Keratinocyte (primary cell): ENCODE results near the gene STK40. TPM values are rescaled to one million over a fixed set of nuclear protein-coding genes. Genes with fewer than 3 reads are reported as not detected.

ENCODE experiments used
- DNase-seq: peaks from one replicate; pipeline ENCODE4 v3.0.0-alpha.2; 2011; ENCODE audit warnings: low read depth, missing footprints, low spot score
- FAIRE-seq: peaks from 2 replicates; lab custom pipeline; 2011; peaks lifted over from hg19 to GRCh38; lab: Jason Lieb, UNC
- H2AFZ ChIP-seq: 2 replicates; pipeline ENCODE4 v1.6.0; 2012; ENCODE audit warnings: low read length, control low read depth, inconsistent platforms; ENCODE audit not compliant: control insufficient read depth
- H3K27ac ChIP-seq: 2 replicates; pipeline ENCODE4 v1.5.1; 2011; ENCODE audit warnings: low read length; ENCODE audit not compliant: control insufficient read depth, insufficient read depth
- H3K27me3 ChIP-seq: 3 replicates; pipeline ENCODE4 v1.6.0; 2011; ENCODE audit warnings: low read length; ENCODE audit not compliant: control insufficient read depth, insufficient read depth; ENCODE audit errors: extremely low read depth
- H3K36me3 ChIP-seq, 2 experiments: 2 replicates in 1 of 2; 3 replicates in 1 of 2; pipeline ENCODE4 v1.5.1; 2011; ENCODE audit warnings: low read length in 2 of 2, mild to moderate bottlenecking in 1 of 2; ENCODE audit not compliant: control insufficient read depth in 2 of 2, insufficient read depth in 2 of 2; ENCODE audit errors: extremely low read depth in 1 of 2
- H3K4me1 ChIP-seq: 3 replicates; pipeline ENCODE4 v1.5.1; 2011; ENCODE audit warnings: low read length; ENCODE audit not compliant: control insufficient read depth, insufficient read depth; ENCODE audit errors: extremely low read depth
- H3K4me2 ChIP-seq: 3 replicates; pipeline ENCODE4 v1.6.0; 2011; ENCODE audit warnings: low read depth, low read length; ENCODE audit not compliant: control insufficient read depth, insufficient read depth; ENCODE audit errors: extremely low read depth
- H3K4me3 ChIP-seq, 3 experiments: fragments of 200-600 bp in 1 of 3; sonication (generic) in 1 of 3; 2 replicates in 2 of 3; 3 replicates in 1 of 3; pipeline ENCODE4 v1.5.1; 2011 to 2016; ENCODE audit warnings: low read length in 3 of 3, mild to moderate bottlenecking in 3 of 3, control low read depth in 2 of 3, inconsistent platforms in 1 of 3, low read depth in 1 of 3, mixed read lengths in 1 of 3, mixed run types in 1 of 3, moderate library complexity in 1 of 3; ENCODE audit not compliant: control insufficient read depth in 2 of 3, insufficient read depth in 2 of 3; ENCODE audit errors: extremely low read depth in 1 of 3
- H3K79me2 ChIP-seq: 2 replicates; pipeline ENCODE4 v1.6.0; 2012; ENCODE audit warnings: low read length; ENCODE audit not compliant: control insufficient read depth, insufficient read depth
- H3K9ac ChIP-seq: 3 replicates; pipeline ENCODE4 v1.6.0; 2011; ENCODE audit warnings: low read length; ENCODE audit not compliant: control insufficient read depth, insufficient read depth; ENCODE audit errors: extremely low read depth
- H3K9me1 ChIP-seq: 3 replicates; pipeline ENCODE4 v1.6.0; 2011; ENCODE audit warnings: low read length; ENCODE audit not compliant: control insufficient read depth, insufficient read depth; ENCODE audit errors: extremely low read depth
- H3K9me3 ChIP-seq: 2 replicates; pipeline ENCODE4 v1.5.1; 2012; ENCODE audit warnings: low read depth, low read length; ENCODE audit not compliant: control insufficient read depth
- H4K20me1 ChIP-seq: 3 replicates; pipeline ENCODE4 v1.6.0; 2011; ENCODE audit warnings: low read length; ENCODE audit not compliant: control insufficient read depth, insufficient read depth; ENCODE audit errors: extremely low read depth
- EZH2 ChIP-seq: IDR thresholded peaks from one replicate; pipeline ENCODE4 v1.6.1; 2012; ENCODE audit warnings: inconsistent platforms, mild to moderate bottlenecking, low read length, moderate library complexity
- dilution Hi-C: fragments of 300-500 bp; cut with MboI; formaldehyde crosslinking; loops from one replicate; pipeline ENCODE4 v1.7.0; 2020; ENCODE audit warnings: low sequenced_read_pairs; ENCODE audit not compliant: extremely low pct_ligation_motif_present
- polyA plus RNA-seq, 5 experiments: library from polyadenylated mRNA; depleted of rRNA in 3 of 5; stranded (reverse) in 3 of 5; stranded (forward) in 1 of 5; unstranded in 1 of 5; fragments of >200 nt; gene quantifications; 1 replicate in 1 of 5; 2 replicates in 3 of 5; 3 replicates in 1 of 5; pipeline versions ENCODE4 v1.2.1 to v1.2.3, GENCODE V29; 2011 to 2012; ENCODE audit warnings: missing spikeins in 2 of 5, low read depth in 1 of 5, low replicate concordance in 1 of 5
- TF ChIP-seq, protein P1 (sequence below), 3 experiments: IDR thresholded peaks in 1 of 3; conservative IDR thresholded peaks in 1 of 3; optimal IDR thresholded peaks in 1 of 3; 2 replicates in 2 of 3; 3 replicates in 1 of 3; pipeline versions ENCODE3 to v1.5.1; 2011; ENCODE audit warnings: low read length in 3 of 3, mild to moderate bottlenecking in 3 of 3, moderate library complexity in 2 of 3, control low read depth in 1 of 3, inconsistent platforms in 1 of 3; ENCODE audit not compliant: insufficient read depth in 2 of 3; ENCODE audit errors: extremely low read depth in 1 of 3

Gene STK40
- polyA plus RNA-seq, 1 donor (not counting 4 experiments of a cell fraction or from before 2014, with no cell fraction given), result 10.4 TPM

DNA sequence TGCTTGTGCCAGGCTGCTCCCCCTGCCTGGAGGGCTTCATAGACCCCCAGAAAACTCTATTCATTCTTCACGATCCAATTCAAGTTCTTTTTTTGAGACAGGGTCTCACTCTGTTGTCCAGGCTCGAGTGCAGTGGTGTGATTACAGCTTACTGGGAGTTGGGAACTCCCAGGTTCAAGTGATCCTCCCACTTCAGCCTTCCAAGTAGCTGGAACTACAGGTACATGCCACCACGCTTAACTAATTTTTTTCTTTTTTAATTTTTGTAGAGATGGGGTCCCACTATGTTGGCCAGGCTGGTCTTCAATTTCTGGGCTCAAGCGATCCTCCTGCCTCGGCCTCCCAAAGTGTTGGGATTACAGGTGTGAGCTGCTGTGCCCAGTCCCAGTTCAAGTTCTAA lies 4.3 kb downstream of the STK40 start:
- dilution Hi-C loops, result no loop called here
- Histone ChIP-seq H3K27me3 (no peaks in the 10 kb centered on the region), H3K4me3 (no peak overlapping the region), H3K27ac (no peak overlapping the region), H2AFZ (no peak overlapping the region), H3K9ac (no peak overlapping the region), H3K4me2 (no peak overlapping the region), H3K9me3 (no peaks in the 10 kb centered on the region), H3K9me1 (peaks cover 4% of the 10 kb centered on the region), H3K36me3 (peaks cover 4 to 20% of the 10 kb centered on the region in 2 experiments), H4K20me1 (peaks cover 7% of the 10 kb centered on the region), H3K4me1 (peaks cover 14% of the 10 kb centered on the region), H3K79me2 (peaks cover 66% of the 10 kb centered on the region)
- no peak for FAIRE-seq
- TF ChIP-seq, protein P1, sequence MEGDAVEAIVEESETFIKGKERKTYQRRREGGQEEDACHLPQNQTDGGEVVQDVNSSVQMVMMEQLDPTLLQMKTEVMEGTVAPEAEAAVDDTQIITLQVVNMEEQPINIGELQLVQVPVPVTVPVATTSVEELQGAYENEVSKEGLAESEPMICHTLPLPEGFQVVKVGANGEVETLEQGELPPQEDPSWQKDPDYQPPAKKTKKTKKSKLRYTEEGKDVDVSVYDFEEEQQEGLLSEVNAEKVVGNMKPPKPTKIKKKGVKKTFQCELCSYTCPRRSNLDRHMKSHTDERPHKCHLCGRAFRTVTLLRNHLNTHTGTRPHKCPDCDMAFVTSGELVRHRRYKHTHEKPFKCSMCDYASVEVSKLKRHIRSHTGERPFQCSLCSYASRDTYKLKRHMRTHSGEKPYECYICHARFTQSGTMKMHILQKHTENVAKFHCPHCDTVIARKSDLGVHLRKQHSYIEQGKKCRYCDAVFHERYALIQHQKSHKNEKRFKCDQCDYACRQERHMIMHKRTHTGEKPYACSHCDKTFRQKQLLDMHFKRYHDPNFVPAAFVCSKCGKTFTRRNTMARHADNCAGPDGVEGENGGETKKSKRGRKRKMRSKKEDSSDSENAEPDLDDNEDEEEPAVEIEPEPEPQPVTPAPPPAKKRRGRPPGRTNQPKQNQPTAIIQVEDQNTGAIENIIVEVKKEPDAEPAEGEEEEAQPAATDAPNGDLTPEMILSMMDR (optimal IDR thresholded peaks at IDR 0.05 in 1 of 3, IDR thresholded peaks at IDR 0.05 in 1 of 3, conservative IDR thresholded peaks at IDR 0.05 in 1 of 3; ENCODE audit: extremely low read depth in 1 of 3, insufficient read depth in 2 of 3, low read length in 3 of 3), result no peak
- TF ChIP-seq EZH2, result no peak
- no peak for DNase-seq

DNA sequence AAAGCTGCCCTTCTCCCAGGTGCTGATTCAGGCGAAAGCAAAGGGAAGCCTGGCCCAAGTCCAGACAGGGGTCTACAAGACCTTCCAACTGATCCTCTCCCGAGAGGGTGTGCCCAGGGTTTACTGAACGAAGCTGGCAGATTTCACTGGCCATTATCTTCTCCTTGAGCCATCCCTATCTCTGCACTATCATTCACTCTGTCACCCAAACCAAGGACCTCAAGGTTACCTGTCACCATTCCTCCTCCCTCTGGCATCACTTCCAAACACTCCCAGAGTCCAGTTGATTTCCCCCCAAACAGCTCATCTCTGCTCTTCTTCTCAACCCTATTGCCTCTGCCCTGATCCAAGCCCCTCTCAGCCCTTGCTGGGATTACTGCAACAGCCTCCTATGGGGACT lies 4.9 kb downstream of the STK40 start:
- peaks cover 14% of the 10 kb centered on the region for H3K4me1 ChIP-seq
- peaks cover 7% of the 10 kb centered on the region for H4K20me1 ChIP-seq

More for the DNA sequence above, 4.9 kb downstream of the STK40 start:
- dilution Hi-C loops, result no loop called here
- no peaks in the 10 kb centered on the region for H3K27me3 ChIP-seq
- FAIRE-seq (no peak), DNase-seq (no peak)
- no peak overlapping the region for H3K9ac ChIP-seq
- H3K9me1 ChIP-seq, result peaks cover 4% of the 10 kb centered on the region
- H2AFZ ChIP-seq, result no peak overlapping the region
- TF ChIP-seq, protein P1 (optimal IDR thresholded peaks at IDR 0.05 in 1 of 3, IDR thresholded peaks at IDR 0.05 in 1 of 3, conservative IDR thresholded peaks at IDR 0.05 in 1 of 3; ENCODE audit: extremely low read depth in 1 of 3, insufficient read depth in 2 of 3, low read length in 3 of 3), result no peak
- TF ChIP-seq EZH2, result no peak
- H3K4me2 ChIP-seq, result no peak overlapping the region
- H3K27ac ChIP-seq, result no peak overlapping the region
- peaks cover 4 to 26% of the 10 kb centered on the region in 2 experiments for H3K36me3 ChIP-seq
- no peak overlapping the region for H3K4me3 ChIP-seq
- H3K9me3 ChIP-seq, result no peaks in the 10 kb centered on the region
- peaks cover 71% of the 10 kb centered on the region for H3K79me2 ChIP-seq
